Measurements from ENCODE around the gene SDK1.

SDK1 gene

DNA sequence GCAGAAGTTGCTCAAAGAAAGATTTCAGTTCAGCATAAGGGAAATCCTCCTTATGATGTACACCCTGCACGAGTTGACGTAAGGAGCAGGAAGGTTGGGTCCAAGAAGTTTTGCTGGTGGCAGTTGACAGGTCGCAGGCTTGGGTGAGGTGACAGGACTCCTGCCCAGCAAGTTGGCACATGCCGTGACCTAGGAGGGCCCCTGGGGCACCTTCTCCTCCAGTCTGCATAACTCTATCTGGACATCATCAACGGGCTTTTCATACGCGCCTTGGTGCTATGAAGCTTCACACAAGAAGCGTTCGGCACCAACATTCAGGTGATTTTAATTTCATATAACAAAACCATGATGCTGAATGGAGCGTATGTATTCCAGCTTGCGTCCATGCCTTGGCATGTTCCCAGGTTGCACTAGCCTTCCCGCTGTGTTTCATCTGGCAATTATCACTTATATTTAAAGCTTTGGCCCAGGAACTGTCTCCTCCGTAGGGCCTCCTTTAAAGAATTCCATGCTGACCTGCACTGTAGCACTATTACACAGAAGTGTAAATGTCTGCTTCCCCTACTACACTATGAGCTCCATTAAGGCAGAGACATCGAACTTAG is 729.4 kb downstream of the SDK1 start:
- no peak for DNase-seq

GRCh38 chr7:4033996-4034395 is 732.9 kb downstream of the SDK1 start:
- DNase-seq: no peak

- no peak for DNase-seq
These were observed 736.3 kb downstream of the SDK1 start for GRCh38 chr7:4037308-4037707.

GRCh38 chr7:4037877-4038276 is 736.8 kb downstream of the SDK1 start:
- DNase-seq: no peak

DNA sequence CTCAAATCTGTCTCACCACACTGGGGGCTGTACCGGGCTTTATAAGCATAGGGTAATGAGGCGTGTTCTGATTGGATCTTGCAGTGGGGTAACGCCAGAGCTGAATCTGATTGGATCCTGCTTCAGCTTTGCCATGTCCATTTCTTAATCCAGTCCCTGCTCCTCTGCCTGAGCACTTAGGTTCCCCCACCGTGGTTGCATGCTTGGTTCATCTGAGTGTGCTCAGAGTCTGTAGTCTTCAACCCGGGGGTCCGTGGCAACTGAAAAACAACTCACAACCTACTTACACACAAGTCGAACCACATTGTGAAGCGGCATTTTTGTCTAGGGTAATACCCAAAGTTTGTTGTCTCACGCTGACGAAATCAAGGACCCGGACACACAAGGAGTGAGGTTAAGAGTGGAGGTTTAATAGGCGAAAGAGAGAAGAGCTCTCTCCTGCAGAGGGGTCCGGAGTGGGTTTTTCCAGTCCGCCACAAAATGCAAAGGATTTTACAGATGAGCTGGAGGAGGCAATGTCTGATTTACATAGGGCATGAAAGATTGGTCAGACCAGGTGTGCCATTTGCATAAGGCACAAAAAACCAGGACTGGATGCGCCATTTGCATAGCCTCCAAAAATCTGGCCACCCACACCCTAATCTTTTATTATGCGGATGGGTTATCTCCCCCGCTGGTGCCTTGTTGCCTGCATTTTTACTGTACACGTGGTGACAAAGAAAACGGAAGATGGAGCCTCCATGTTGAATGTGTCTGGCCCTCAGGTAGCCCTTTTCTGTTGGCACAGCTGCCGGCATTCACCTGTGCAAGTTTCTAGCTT is 739.3 kb downstream of the SDK1 start:
- DNase-seq: no peak

DNA sequence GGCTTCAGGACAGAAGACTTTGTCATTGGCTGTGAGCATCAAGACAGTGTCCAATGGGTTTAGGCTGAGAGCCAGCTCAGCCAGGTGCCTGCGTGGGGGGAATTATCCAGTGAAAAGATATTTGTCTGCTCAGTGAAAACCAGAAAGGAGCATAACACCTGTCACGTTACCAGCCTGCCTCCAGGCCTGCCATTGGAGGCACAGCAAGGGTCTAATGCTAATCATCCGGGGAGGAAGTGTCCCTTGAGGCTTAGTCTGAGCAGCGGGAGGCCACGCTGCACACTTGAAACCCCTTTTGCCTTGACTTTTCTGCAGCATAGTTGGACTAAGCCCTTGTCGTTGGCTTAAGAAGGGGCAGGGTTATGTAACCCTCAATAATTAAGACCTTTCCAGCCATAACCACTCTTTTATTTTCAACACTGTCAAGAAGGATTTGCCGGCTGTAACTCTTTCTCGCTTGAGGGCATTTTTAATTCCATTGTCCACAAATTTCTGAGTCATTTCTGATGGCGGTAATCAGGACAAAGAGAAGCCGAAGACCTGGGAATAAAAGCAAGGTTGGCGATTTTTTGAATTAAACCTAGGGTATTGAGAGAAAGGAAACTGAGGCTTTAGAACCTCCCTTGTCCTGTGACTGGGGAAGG is 741.5 kb downstream of the SDK1 start:
- no peak for DNase-seq

- DNase-seq: no peak
These were observed 742.9 kb downstream of the SDK1 start for GRCh38 chr7:4043988-4044387.

- no peak for DNase-seq
These were observed 744.4 kb downstream of the SDK1 start for GRCh38 chr7:4045450-4045849.

GRCh38 chr7:4045975-4046374 is 744.9 kb downstream of the SDK1 start:
- DNase-seq: no peak

GRCh38 chr7:4048336-4048735 is 747.3 kb downstream of the SDK1 start:
- no peak for DNase-seq

- no peak for DNase-seq
These were observed 748.1 kb downstream of the SDK1 start for GRCh38 chr7:4049202-4049601.

DNA sequence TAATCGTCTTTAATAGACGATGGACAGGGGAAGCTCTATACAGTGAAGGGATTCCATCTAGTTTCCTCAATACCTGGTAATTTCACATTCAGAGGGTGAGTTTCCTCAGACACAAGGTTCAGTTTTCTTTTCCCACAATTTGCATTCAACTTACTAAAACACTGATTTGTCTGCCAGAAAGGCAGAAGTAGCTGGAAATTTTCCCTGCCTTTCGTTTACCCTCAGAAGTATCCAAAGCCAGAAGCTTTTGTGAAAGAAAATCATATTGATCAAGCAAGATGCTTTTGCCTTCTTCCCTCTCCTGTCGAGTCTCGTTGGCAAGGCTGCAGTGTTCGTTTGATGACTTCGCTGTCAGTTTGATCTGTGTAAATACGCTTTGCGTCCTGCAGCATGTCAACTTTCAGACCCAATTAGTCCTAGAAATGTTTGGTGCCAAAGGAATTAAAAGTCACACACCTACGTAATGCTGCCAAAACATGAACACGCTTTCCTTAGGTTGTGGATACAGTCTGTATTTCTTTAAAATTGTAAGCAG is 749.1 kb downstream of the SDK1 start:
- DNase-seq: no peak

DNA sequence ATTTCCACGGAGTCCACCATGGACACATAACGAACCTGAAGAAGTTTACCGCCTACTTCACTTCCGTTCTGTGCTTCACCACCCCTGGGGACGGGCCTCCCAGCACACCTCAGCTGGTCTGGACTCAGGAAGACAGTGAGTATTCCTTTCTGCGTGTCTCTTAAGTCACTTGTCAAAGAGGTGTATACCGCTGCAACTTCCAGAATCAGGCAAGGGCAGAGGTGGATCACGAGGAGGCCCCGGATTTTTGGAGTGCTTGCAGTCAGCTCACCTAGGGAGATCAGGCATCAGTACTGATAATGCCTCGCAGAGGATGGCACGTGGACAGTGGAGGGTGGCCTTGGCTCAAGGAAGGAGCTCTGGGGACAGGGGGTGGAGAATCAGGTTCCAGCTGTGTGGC is 750.6 kb downstream of the SDK1 start:
- DNase-seq: no peak

DNA sequence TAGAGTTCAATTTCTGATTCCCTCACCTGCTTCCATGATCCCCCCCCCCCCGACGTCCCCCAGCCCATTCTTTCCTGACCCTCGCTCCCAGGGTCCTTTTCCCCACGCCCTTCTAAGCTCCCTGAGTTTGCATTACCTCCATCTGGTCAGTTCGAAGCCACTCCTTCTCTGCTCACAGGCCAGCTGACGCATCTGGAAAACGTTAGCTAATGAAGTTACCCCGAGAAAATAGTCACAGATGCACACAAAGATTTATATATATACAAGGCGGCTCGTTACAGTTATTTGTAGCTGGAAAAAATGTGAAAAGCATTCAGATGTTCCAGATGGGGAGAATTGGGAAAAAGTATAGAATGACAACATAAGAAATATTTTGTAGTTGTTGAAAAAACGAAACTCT is 751.1 kb downstream of the SDK1 start:
- DNase-seq: no peak

- no peak for DNase-seq
These were observed 753.1 kb downstream of the SDK1 start for GRCh38 chr7:4054158-4054557.

- DNase-seq: no peak
These were observed 755.7 kb downstream of the SDK1 start for GRCh38 chr7:4056552-4057288.

GRCh38 chr7:4057289-4057616 is 756.2 kb downstream of the SDK1 start:
- DNase-seq: no peak

GRCh38 chr7:4058158-4058557 is 757.1 kb downstream of the SDK1 start:
- DNase-seq: no peak

GRCh38 chr7:4065190-4065589 is 764.1 kb downstream of the SDK1 start:
- DNase-seq: no peak

DNA sequence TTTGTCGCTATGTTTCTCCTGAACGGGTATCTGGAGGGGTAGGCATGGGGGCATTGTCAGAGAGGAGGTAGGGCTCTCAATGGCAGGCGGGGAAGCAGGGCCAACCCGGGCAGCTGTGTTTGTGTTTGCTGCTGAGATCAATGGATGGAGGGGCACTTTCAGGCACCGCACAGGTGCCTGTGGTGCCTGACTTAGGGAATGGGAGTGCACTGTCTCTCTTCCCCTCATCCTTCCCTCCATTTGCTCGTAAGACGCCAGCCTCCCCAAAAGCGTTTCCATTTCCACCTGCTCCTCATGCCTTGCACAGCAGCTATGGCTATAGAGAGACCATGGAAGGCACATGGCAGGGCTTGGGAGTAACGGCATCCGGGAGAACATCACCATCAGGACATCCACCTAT is 765.2 kb downstream of the SDK1 start:
- DNase-seq: no peak

GRCh38 chr7:4066626-4067475 is 765.8 kb downstream of the SDK1 start:
- DNase-seq: no peak

DNA sequence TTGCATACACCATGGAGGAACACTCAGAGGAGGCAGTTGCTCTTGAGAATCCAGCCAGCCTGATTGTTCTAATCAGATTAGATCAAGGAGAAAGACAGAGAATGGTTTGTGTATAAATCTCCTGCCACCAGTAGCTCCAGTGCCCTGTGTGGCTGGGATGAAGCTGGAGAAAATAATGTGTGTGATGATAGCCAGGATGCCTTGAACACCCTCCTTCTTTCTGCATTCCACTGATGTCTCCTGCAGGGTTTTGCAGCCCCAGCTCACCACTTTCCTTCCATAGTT is 766.4 kb downstream of the SDK1 start:
- no peak for DNase-seq

GRCh38 chr7:4067874-4068273 is 766.8 kb downstream of the SDK1 start:
- DNase-seq: no peak
